HG02610 (cell line): ENCODE results near the gene VWA5B1.
"Not testable (repeated sequence)": the region's sequence is repeated elsewhere in the genome, so short reads cannot be mapped to it uniquely, and the experiment has no call there.

Experiments used
- ATAC-seq: cut with Tn5 transposase; IDR thresholded peaks from one replicate; pipeline ENCODE4 v1.9.1; 2021; ENCODE audit warnings: mild to moderate bottlenecking, moderate library complexity; ENCODE audit not compliant: unreplicated experiment

VWA5B1 gene

GRCh38 chr1:20278692-20279130 lies 12.0 kb upstream of the VWA5B1 start:
- no peak for ATAC-seq

- no peak for ATAC-seq
These were observed 11.2 kb upstream of the VWA5B1 start for GRCh38 chr1:20279509-20279908.

GRCh38 chr1:20280341-20280740 lies 10.3 kb upstream of the VWA5B1 start:
- no peak for ATAC-seq

GRCh38 chr1:20280906-20281305 lies 9.8 kb upstream of the VWA5B1 start:
- no peak for ATAC-seq

GRCh38 chr1:20281801-20282200 lies 8.9 kb upstream of the VWA5B1 start:
- ATAC-seq, result no peak

- ATAC-seq, result no peak
These were observed 8.1 kb upstream of the VWA5B1 start for GRCh38 chr1:20282533-20282932.

- no peak for ATAC-seq
These were observed 6.6 kb upstream of the VWA5B1 start for GRCh38 chr1:20284046-20284445.

GRCh38 chr1:20284625-20285024 lies 6.0 kb upstream of the VWA5B1 start:
- ATAC-seq, result no peak

- no peak for ATAC-seq
These were observed 5.2 kb upstream of the VWA5B1 start for GRCh38 chr1:20285510-20285909.

GRCh38 chr1:20287696-20288095 lies 3.0 kb upstream of the VWA5B1 start:
- not testable (repeated sequence) for ATAC-seq

- ATAC-seq, result no peak
These were observed 990 bp downstream of the VWA5B1 start for GRCh38 chr1:20291645-20292084.

- no peak for ATAC-seq
These were observed 8.0 kb downstream of the VWA5B1 start for GRCh38 chr1:20298626-20299025.

- no peak for ATAC-seq
These were observed 10.9 kb downstream of the VWA5B1 start for GRCh38 chr1:20301463-20302107.

- no peak for ATAC-seq
These were observed 11.4 kb downstream of the VWA5B1 start for GRCh38 chr1:20302108-20302471.

GRCh38 chr1:20307026-20307425 lies 16.4 kb downstream of the VWA5B1 start:
- ATAC-seq, result no peak

- ATAC-seq, result no peak
These were observed 17.9 kb downstream of the VWA5B1 start for GRCh38 chr1:20308569-20308968.

- no peak for ATAC-seq
These were observed 20.6 kb downstream of the VWA5B1 start for GRCh38 chr1:20311289-20311688.

GRCh38 chr1:20312310-20312709 lies 21.6 kb downstream of the VWA5B1 start:
- no peak for ATAC-seq

- no peak for ATAC-seq
These were observed 22.1 kb downstream of the VWA5B1 start for GRCh38 chr1:20312818-20313217.

GRCh38 chr1:20317471-20317870 lies 26.8 kb downstream of the VWA5B1 start:
- no peak for ATAC-seq

GRCh38 chr1:20318521-20318920 lies 27.8 kb downstream of the VWA5B1 start:
- ATAC-seq, result no peak

GRCh38 chr1:20318971-20319370 lies 28.3 kb downstream of the VWA5B1 start:
- ATAC-seq, result no peak
